Measurements from ENCODE around the gene MLXIP. TPM values are rescaled to one million over a fixed set of nuclear protein-coding genes. Genes with fewer than 3 reads are reported as not detected.

The MLXIP gene
- total and polyA plus RNA-seq, 7 donors = 50.9 to 184 (median 114) TPM

- ATAC-seq (no peak), DNase-seq (no peak)
- WGBS, 3 donors = 88 to 91% (median 88%) methylated on average over 4 of the region's 4 CpGs
- no peak for TF ChIP-seq CTCF (IDR thresholded peaks at IDR 0.05)
- intact Hi-C loops (cut with DNase I) = loop anchor here in 1 of 2 donors (5.0 kb wide), 1 partner anchor 138 kb away; no protein-coding TSS in a partner anchor
- Histone ChIP-seq H3K27me3 (ENCODE audit: insufficient read depth in 3 of 3, low read length in 2 of 3) (peaks cover 0 to 5% (median 4%) of the 10 kb centered on the region in 3 donors), H3K36me3 (ENCODE audit: insufficient read depth in 1 of 2, low read depth in 1 of 2) (no peaks in the 10 kb centered on the region), H3K27ac (no peak overlapping the region), H3K9me3 (no peaks in the 10 kb centered on the region), H3K4me3 (no peak overlapping the region), H3K4me1 (peaks cover 7% of the 10 kb centered on the region)
Observed at GRCh38 chr12:122195405-122195804, 116.8 kb downstream of the MLXIP start.

Other genes starting within 250 kb of the MLXIP start
- gene HPD, start 219.9 kb upstream of the MLXIP start, total RNA-seq = 1 to 10 TPM; 1.1 to 3.3 (median 3.0) TPM
- gene HPD, start 219.9 kb upstream of the MLXIP start, polyA plus RNA-seq = 1 to 10 TPM in 1 of 3 donors, under 1 TPM in 2; 0.67 to 1.6 (median 0.70) TPM
- gene PSMD9, start 190.0 kb upstream of the MLXIP start, total RNA-seq = 10 to 100 TPM; 20.1 to 34.0 (median 25.5) TPM
- 100 to 1,000 TPM in 1 of 3 donors, 10 to 100 TPM in 2; 50.9 to 131 (median 57.5) TPM for gene PSMD9, start 190.0 kb upstream of the MLXIP start, polyA plus RNA-seq
- under 1 TPM; 0.36 to 0.66 (median 0.63) TPM for gene CFAP251, start 160.2 kb upstream of the MLXIP start, total RNA-seq
- under 1 TPM; 0.39 to 0.79 (median 0.79) TPM for gene CFAP251, start 160.2 kb upstream of the MLXIP start, polyA plus RNA-seq
- 10 to 100 TPM; 11.3 to 14.3 (median 12.5) TPM for gene BCL7A, start 56.9 kb upstream of the MLXIP start, total RNA-seq
- 1 to 10 TPM; 3.6 to 8.1 (median 6.5) TPM for gene BCL7A, start 56.9 kb upstream of the MLXIP start, polyA plus RNA-seq
- gene IL31, start 95.5 kb downstream of the MLXIP start, total RNA-seq = not detected
- gene IL31, start 95.5 kb downstream of the MLXIP start, polyA plus RNA-seq = not detected
- gene LRRC43, start 104.4 kb downstream of the MLXIP start, total RNA-seq = under 1 TPM in 3 of 4 donors, not detected in 1; 0.13 to 0.36 (median 0.32) TPM
- gene LRRC43, start 104.4 kb downstream of the MLXIP start, polyA plus RNA-seq = under 1 TPM in 2 of 3 donors, not detected in 1; 0.05 to 0.06 TPM
- under 1 TPM in 1 of 4 donors, not detected in 3; 0.38 TPM for gene B3GNT4, start 125.0 kb downstream of the MLXIP start, total RNA-seq
- gene B3GNT4, start 125.0 kb downstream of the MLXIP start, polyA plus RNA-seq = 1 to 10 TPM in 1 of 3 donors, under 1 TPM in 2; 0.30 to 1.3 (median 0.48) TPM
- 10 to 100 TPM; 24.4 to 35.3 (median 29.0) TPM for gene DIABLO, start 147.3 kb downstream of the MLXIP start, total RNA-seq
- 100 to 1,000 TPM in 1 of 3 donors, 10 to 100 TPM in 2; 39.7 to 109 (median 53.7) TPM for gene DIABLO, start 147.3 kb downstream of the MLXIP start, polyA plus RNA-seq
- 10 to 100 TPM; 17.1 to 20.0 (median 17.2) TPM for gene VPS33A, start 187.7 kb downstream of the MLXIP start, total RNA-seq
- 10 to 100 TPM; 10.3 to 33.6 (median 15.1) TPM for gene VPS33A, start 187.7 kb downstream of the MLXIP start, polyA plus RNA-seq

Data from psoas muscle (tissue), 8 donors.